ENCODE measurements around the gene TROAP.
"Not testable (repeated sequence)": the region's sequence is repeated elsewhere in the genome, so short reads cannot be mapped to it uniquely, and the experiment has no call there.

The TROAP gene

DNA sequence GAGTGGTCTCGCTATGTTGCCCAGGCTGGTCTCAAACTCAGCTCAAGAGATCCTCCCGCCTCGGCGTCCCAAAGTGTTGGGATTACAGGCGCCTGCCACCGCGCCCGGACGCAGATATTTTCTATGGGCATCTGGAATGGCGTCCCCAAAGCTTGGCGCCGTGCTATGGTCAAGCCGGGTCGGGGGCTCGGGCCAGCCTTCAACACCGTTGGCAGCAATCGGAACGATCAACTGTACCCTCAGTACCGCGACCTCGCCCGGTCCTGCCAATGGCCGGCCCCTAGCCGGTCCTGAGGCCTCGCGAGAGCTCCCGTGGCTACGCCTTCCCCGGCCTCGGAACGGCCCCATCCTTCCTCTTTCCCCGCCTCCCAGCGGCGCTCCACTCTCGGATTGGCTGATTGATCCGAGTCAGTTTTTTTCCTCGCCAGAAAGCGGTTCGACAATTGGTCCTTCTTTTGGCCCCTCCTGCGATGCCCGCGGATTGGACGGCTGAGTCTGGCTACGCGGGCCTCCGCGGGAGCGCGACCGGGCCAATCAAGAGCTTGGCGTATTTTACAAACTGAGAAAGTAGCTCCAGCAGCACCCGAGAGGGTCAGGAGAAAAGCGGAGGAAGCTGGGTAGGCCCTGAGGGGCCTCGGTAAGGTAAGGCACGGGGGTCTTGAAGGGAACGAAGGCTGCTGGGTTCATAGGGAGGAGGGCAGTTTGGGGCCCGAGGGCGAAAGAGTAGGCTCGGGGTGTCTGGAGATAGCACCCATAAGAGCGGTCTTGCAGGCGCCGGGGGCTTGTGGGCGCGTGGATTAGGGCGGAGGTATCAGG, at the start of gene TROAP:
TROAP (plus strand) TSS at position 548 of the 816 bp plus-strand sequence. CDS start 354 bp downstream, outside the sequence.
- peak; percentile 97 for DNase-seq (ENCODE audit: low spot score)

GRCh38 chr12:49273726-49274395, 49.2 kb upstream of the TROAP start:
- no peak for DNase-seq (ENCODE audit: low spot score)

GRCh38 chr12:49274396-49275069, 48.5 kb upstream of the TROAP start:
- no peak for DNase-seq (ENCODE audit: low spot score)

- no peak for DNase-seq (ENCODE audit: low spot score)
Measured at GRCh38 chr12:49276304-49277290, 46.5 kb upstream of the TROAP start.

DNA sequence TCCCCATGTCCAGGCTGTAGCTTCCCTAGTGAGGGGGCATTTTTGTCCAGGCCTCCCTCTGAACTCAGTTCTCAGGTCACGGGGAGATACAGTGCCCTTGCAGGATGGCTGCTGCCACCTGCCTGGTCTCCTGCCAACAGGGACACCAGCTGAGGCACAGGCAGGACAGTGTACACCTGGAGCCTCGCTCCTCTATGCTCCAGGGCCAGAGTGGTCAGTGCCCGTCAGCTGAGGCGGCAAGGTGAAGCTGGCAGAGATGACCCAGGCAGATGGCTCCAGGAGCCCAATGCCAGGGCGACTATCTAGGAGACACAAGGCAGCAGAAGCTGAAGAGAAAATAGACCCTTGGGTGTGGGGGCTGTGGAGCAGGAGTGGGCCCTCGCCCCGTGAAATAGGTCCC, 45.6 kb upstream of the TROAP start:
- no peak for DNase-seq (ENCODE audit: low spot score)

DNA sequence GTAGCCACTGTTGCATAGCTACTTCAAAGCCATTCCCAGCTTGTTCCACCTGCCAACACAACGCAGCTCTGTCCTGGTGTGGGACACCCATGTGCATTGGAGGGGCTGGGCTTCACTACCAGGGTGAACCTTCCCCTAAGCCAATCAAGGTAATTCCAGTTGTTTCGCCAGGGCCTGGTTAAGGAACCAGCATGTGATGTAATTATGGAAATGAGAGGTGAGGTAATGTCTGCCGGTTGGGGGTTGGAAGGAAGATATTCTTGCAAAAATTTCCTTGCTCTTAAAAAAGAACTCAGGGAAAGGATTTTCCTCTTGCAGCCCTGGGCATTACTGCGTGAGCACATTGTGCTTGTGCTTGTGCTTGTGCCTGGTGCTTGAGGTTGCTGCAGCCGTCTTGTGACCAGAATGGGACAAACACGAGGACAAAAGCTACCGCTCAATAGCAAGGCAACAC, 43.3 kb upstream of the TROAP start:
- no peak for DNase-seq (ENCODE audit: low spot score)

DNA sequence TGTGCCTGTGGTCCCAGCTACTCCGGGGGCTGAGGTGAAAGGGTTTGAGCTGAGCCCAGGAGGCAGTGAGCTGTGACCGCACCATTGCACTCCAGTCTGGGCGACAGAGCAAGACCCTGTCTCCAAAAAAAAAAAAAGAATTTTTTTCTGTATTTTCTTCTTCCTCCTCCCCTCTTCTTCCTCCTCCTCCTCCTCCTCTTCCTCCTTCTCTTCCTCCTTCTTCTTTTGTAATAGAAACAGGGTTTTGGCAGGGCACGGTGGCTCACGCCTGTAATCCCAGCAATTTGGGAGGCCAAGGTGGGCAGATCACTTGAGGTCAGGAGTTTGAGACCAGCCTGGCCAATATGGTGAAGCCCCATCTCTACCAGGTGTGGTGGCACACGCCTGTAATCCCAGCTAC, 42.5 kb upstream of the TROAP start:
- DNase-seq (ENCODE audit: low spot score), result not testable (repeated sequence)

GRCh38 chr12:49282302-49282701, 40.8 kb upstream of the TROAP start:
- no peak for DNase-seq (ENCODE audit: low spot score)

GRCh38 chr12:49282740-49283375, 40.2 kb upstream of the TROAP start:
- DNase-seq (ENCODE audit: low spot score), result not testable (repeated sequence)

DNA sequence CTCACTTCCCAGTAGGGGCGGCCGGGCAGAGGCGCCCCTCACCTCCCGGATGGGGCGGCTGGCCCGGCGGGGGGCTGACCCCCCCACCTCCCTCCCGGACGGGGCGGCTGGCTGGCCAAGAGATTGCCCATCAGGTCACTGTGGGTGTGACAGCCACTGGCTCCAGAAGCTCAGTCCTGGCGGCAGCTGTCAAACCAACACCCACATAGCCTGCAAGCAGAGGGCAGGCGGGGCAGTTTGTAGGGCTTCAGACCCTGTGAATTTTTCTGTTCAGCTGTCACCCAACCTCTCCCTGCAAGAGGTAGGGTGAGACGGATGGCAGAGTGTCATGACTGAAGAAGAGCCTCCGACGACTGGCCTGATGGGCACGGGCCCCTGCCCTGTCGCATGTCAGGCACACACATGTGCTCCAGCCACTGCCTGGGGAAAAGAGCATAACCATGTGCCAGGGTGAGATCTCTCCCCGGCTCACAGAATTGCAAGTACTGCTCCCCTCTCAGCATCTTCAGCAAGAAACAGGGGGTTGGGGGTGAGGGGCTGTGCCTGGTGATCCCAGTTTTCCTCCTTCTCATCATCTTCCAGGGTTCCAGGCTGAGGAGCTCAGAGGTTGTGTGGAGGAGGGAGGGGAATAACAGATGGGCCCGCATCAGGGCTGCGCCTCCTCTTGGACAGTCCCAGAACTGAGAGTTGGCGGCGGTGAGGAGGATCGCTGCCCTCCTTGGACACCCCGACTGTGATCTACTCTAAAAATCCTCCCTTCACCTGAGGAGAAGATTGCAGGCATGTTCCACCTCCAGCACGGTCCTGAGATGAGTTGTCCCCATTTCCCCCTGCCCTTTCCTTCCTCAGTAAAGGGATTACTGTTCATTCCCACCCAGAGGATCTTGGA, 39.3 kb upstream of the TROAP start:
- DNase-seq (ENCODE audit: low spot score), result no peak

- no peak for DNase-seq (ENCODE audit: low spot score)
Measured at GRCh38 chr12:49284672-49285071, 38.4 kb upstream of the TROAP start.

DNA sequence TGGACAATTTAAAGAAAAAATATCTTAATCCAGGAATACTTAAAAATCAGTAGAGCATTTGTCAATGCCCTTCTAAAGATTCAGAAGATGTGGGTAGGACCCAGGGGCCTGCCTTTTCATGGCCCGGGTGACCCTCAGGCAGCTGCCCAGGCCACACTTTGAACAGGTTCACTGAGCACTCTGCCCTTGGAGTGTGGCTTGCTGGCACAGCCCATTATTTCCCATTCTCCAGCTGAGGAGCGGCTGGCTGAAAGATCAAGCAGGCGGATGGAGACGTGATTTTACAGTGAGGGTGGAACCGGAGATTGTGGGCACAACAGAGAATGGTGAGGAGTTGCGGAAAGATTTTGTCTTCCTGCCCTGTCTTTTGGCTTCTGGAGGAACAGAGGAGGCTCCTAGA, 35.2 kb upstream of the TROAP start:
- DNase-seq (ENCODE audit: low spot score), result no peak

DNA sequence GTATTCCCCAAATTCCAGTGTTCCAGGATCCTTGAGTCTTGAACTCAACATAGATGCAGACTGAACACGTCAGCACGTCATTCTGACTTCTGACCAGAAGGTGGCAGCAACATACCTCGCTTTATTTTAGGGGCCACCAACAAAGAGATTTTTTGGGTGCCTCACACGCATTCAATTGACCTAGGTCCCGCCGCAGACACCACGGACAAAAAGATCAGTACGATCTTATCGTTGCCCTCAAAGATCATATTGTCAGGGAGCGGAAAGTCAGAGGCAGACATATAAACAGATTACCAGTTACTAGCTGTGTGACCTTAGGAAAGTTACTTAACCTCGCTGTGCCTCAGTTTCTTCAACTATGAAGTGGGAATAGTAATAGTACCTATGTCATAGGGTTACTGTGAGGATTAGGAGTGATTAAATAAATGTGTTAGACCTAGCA, 34.6 kb upstream of the TROAP start:
- peak; percentile 50 for DNase-seq (ENCODE audit: low spot score)

GRCh38 chr12:49288922-49289555, 34.0 kb upstream of the TROAP start:
- no peak for DNase-seq (ENCODE audit: low spot score)

GRCh38 chr12:49292729-49293055, 30.4 kb upstream of the TROAP start:
- DNase-seq (ENCODE audit: low spot score), result no peak

- DNase-seq (ENCODE audit: low spot score), result no peak
Measured at GRCh38 chr12:49293056-49293956, 29.7 kb upstream of the TROAP start.

DNA sequence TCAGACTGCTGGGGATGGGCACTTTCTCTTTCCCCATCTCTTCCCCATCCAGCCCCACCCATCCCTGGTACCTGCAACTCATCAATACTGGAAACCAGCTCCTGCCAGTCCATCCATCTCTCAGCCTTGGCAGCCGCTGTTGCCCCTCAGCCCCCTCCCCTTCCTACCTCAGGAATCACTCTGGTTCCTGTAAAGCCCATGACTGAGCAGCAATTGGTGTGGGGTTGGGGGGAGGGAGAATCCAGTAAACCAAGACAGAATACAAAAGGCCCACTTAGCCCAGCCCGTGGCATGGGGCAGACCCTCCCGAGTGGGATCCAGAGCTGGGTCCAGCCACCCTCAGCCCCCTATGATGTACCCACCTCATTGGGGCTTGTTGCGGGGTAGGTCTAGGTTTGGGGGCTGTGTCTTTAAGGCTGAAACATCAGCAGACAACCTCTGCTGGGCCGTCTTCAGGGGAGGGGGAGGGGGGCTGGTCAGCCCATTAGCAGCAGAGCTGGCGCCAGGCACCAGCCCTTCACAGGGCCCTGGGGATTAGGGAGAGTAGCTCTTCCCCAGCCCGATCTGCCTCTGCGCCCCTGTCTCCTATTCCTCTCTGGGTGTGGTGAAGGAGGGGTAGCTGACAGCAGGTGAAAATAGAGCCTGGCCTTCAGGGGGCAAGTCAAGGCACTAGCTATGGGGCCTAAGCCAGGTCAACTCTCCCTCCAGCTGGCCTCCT, 28.8 kb upstream of the TROAP start:
- no peak for DNase-seq (ENCODE audit: low spot score)

DNA sequence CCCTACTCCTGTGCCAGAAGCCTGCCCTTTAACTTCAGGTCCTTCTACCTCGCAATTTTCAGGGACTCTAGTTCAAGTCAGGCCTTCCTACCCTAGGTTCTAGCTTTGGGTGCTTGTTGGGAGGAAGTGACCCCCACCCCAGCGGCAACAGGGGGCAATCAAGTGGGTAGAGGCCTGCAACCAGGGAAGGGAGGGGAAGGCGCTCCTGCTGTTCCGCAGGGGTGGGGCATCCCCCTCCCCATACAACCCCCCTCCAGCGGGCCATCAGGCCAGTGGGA, 28.3 kb upstream of the TROAP start:
- no peak for DNase-seq (ENCODE audit: low spot score)
